B cell (primary cell): ENCODE measurements around the gene SNX32. TPM values are rescaled to one million over a fixed set of nuclear protein-coding genes. Genes with fewer than 3 reads are reported as not detected.

Experiments used
- ATAC-seq: fragments of 200-7000 bp; cut with Tn5 transposase; one replicate; pipeline ENCODE4 v1.10.0; 2021; ENCODE audit warnings: low read depth, mild to moderate bottlenecking, moderate number of reproducible peaks, moderate library complexity
- CTCF ChIA-PET: fragments of 350-600 bp; sonication (Branson Sonifier 250); formaldehyde crosslinking; loops from one replicate; lab custom pipeline; 2021; ENCODE audit warnings: antibody characterized with exemption, inconsistent platforms; lab: Charles Lee
- POLR2A ChIA-PET: fragments of 350-600 bp; sonication (Branson Sonifier 250); formaldehyde crosslinking; loops from one replicate; lab custom pipeline; 2021; ENCODE audit warnings: antibody characterized with exemption; lab: Charles Lee
- DNase-seq: peaks from one replicate; pipeline ENCODE4 v3.0.0; 2013
- H2AFZ ChIP-seq: 2 replicates; pipeline ENCODE4 v1.6.1; 2012; ENCODE audit warnings: mild to moderate bottlenecking, low read depth, low read length; ENCODE audit not compliant: insufficient read depth, poor library complexity, severe bottlenecking
- H3K27ac ChIP-seq, 2 donors: 1 replicate in 1 of 2; 2 replicates in 1 of 2; pipeline ENCODE4 v1.5.1; 2012 to 2013; ENCODE audit warnings: low read length in 2 of 2, mild to moderate bottlenecking in 2 of 2, moderate library complexity in 1 of 2
- H3K27me3 ChIP-seq, 4 experiments: fragments of 200-600 bp in 1 of 4; sonication (generic) in 1 of 4; replicated peaks in 1 of 4; 1 replicate in 2 of 4; 2 replicates in 2 of 4; pipeline versions ENCODE4 v1.6.1 to v1.7.0; 2013 to 2016; ENCODE audit warnings: low read length in 3 of 4, mild to moderate bottlenecking in 2 of 4, mixed read lengths in 1 of 4, moderate library complexity in 1 of 4; ENCODE audit not compliant: insufficient read depth in 4 of 4, control insufficient read depth in 3 of 4; ENCODE audit errors: control extremely low read depth in 1 of 4
- H3K36me3 ChIP-seq, 2 experiments: replicated peaks in 1 of 2; 1 replicate in 1 of 2; 2 replicates in 1 of 2; pipeline versions ENCODE4 v1.6.1 to v1.7.1; 2013; ENCODE audit warnings: low read length in 1 of 2; ENCODE audit not compliant: insufficient read depth in 2 of 2, control insufficient read depth in 1 of 2; ENCODE audit errors: control extremely low read depth in 1 of 2, extremely low read depth in 1 of 2
- H3K4me1 ChIP-seq, 2 donors: fragments of 200-600 bp in 1 of 2; sonication (generic) in 1 of 2; 1 replicate in 1 of 2; 2 replicates in 1 of 2; pipeline versions ENCODE4 v1.5.1 to v1.6.1; 2013 to 2017; ENCODE audit warnings: low read length in 2 of 2; ENCODE audit not compliant: control insufficient read depth in 2 of 2, insufficient read depth in 2 of 2
- H3K4me2 ChIP-seq: replicated peaks from 2 replicates; pipeline ENCODE3; 2012; ENCODE audit warnings: mild to moderate bottlenecking, low read depth, low read length; ENCODE audit not compliant: poor library complexity, severe bottlenecking
- H3K4me3 ChIP-seq, 5 experiments: fragments of 200-600 bp in 1 of 5; sonication (generic) in 1 of 5; 1 replicate in 3 of 5; 2 replicates in 2 of 5; pipeline versions ENCODE4 v1.5.1 to v1.7.0; 2011 to 2016; ENCODE audit warnings: low read length in 4 of 5, mild to moderate bottlenecking in 4 of 5, low read depth in 2 of 5, control low read depth in 1 of 5, moderate library complexity in 1 of 5; ENCODE audit not compliant: insufficient read depth in 1 of 5; ENCODE audit errors: control extremely low read depth in 1 of 5, extremely low read depth in 1 of 5
- H3K79me2 ChIP-seq: fragments of 200-600 bp; sonication (generic); one replicate; pipeline ENCODE4 v1.6.0; 2016; ENCODE audit warnings: low read length; ENCODE audit not compliant: control insufficient read depth, insufficient read depth
- H3K9ac ChIP-seq: fragments of 200-600 bp; sonication (generic); 2 replicates; pipeline ENCODE4 v1.6.1; 2017; ENCODE audit warnings: mild to moderate bottlenecking, low read length, moderate library complexity
- H3K9me3 ChIP-seq, 3 donors: one replicate each; pipeline versions ENCODE4 v1.6.1 to v1.7.1; 2013; ENCODE audit warnings: low read length in 2 of 3; ENCODE audit not compliant: control insufficient read depth in 2 of 3, insufficient read depth in 1 of 3; ENCODE audit errors: control extremely low read depth in 1 of 3
- H4K20me1 ChIP-seq: 2 replicates; pipeline ENCODE4 v1.6.0; 2012; ENCODE audit warnings: mild to moderate bottlenecking, low read length; ENCODE audit not compliant: insufficient read depth, control insufficient read depth, poor library complexity, severe bottlenecking
- H3K27ac Mint-ChIP-seq: one replicate; pipeline ENCODE4 v1.8.0; 2021; ENCODE audit warnings: mixed read lengths
- H3K27me3 Mint-ChIP-seq: one replicate; pipeline ENCODE4 v1.8.0; 2021; ENCODE audit warnings: mixed read lengths
- H3K4me1 Mint-ChIP-seq: one replicate; pipeline ENCODE4 v1.8.0; 2021; ENCODE audit warnings: mixed read lengths
- H3K4me3 Mint-ChIP-seq: one replicate; pipeline ENCODE4 v1.8.0; 2021; ENCODE audit warnings: mixed read lengths
- H3K9me3 Mint-ChIP-seq: one replicate; pipeline ENCODE4 v1.8.0; 2022; ENCODE audit warnings: mixed read lengths; ENCODE audit not compliant: insufficient read depth
- EZH2 ChIP-seq: IDR thresholded peaks from 2 replicates; pipeline ENCODE4 v1.6.1; 2012; ENCODE audit warnings: borderline replicate concordance, low read depth, mild to moderate bottlenecking, moderate library complexity, low read length; ENCODE audit not compliant: insufficient read depth, poor library complexity, severe bottlenecking
- WGBS: methylation state at CpG from one replicate; pipeline ENCODE4 v1.1.5; 2013; ENCODE audit warnings: missing lambda C conversion rate; ENCODE audit not compliant: insufficient coverage; 5-methylcytosine and 5-hydroxymethylcytosine counted together
- intact Hi-C: fragments of 100-400 bp; cut with micrococcal nuclease; formaldehyde crosslinking; loops from one replicate; pipeline ENCODE4 v1.10.0; 2022
- polyA plus RNA-seq: library from polyadenylated mRNA; depleted of rRNA; stranded (reverse); fragments of >200 nt; gene quantifications from 2 replicates; pipeline ENCODE4 v1.2.3, GENCODE V29; 2012
- total RNA-seq, 2 donors: library from RNA; stranded (reverse); fragments of 120-200 nt in 1 of 2; gene quantifications; 1 replicate in 1 of 2; 2 replicates in 1 of 2; pipeline versions ENCODE4 v1.2.3 to v1.2.4, GENCODE V29; 2013 to 2022
- TF ChIP-seq, protein P1 (sequence below): fragments of 200-600 bp; IDR thresholded peaks from one replicate; pipeline ENCODE4 v1.8.0; 2022; ENCODE audit warnings: antibody characterized with exemption, mild to moderate bottlenecking

The SNX32 gene
- total and polyA plus RNA-seq, 2 donors (not counting 1 experiment from before 2014, with no cell fraction given), result 0.57 to 0.89 TPM

GRCh38 chr11:65849366-65849765 is 15.6 kb downstream of the SNX32 start:
- peaks cover 12% of the 10 kb centered on the region for H3K79me2 ChIP-seq
- CTCF ChIA-PET, result interaction anchor here (2.1 to 2.8 kb wide), 2 partner anchors 11 to 36 kb away, joined by 6 to 15 read pairs; partner anchors contain the start of gene MUS81
- 87% methylated on average over 7 of the region's 8 CpGs for WGBS

GRCh38 chr11:65849771-65850216 is 16.0 kb downstream of the SNX32 start:
- CTCF ChIA-PET, result interaction anchor here (0.6 to 2.8 kb wide), 3 partner anchors 11 to 170 kb away, joined by 3 to 15 read pairs (median 6); partner anchors contain the start of gene MUS81
- DNase-seq, result peak; percentile 12

More at GRCh38 chr11:65849366-65849765, 15.6 kb downstream of the SNX32 start:
- Histone ChIP-seq H3K9ac (no peak overlapping the region), H3K27ac (no peak overlapping the region), H3K27me3 (no peaks in the 10 kb centered on the region), H3K4me3 (no peak overlapping the region), H2AFZ (no peak overlapping the region), H3K9me3 (peaks cover 0 to 15% (median 0%) of the 10 kb centered on the region in 3 donors), H3K4me1 (peaks cover 0 to 1% of the 10 kb centered on the region in 2 donors), H3K4me2 (no peak overlapping the region), H3K36me3 (peaks cover 0 to 40% of the 10 kb centered on the region in 2 experiments), H4K20me1 (peaks cover 40% of the 10 kb centered on the region)
- no peak for ATAC-seq
- H3K4me1 Mint-ChIP-seq, result peaks cover 11% of the 10 kb centered on the region
- no peak overlapping the region for H3K4me3 Mint-ChIP-seq
- POLR2A ChIA-PET, result interaction anchor here (1.5 kb wide), 1 partner anchor 16 kb away, joined by 3 read pairs; the partner anchor contains the start of gene SNX32
- TF ChIP-seq, protein P1, sequence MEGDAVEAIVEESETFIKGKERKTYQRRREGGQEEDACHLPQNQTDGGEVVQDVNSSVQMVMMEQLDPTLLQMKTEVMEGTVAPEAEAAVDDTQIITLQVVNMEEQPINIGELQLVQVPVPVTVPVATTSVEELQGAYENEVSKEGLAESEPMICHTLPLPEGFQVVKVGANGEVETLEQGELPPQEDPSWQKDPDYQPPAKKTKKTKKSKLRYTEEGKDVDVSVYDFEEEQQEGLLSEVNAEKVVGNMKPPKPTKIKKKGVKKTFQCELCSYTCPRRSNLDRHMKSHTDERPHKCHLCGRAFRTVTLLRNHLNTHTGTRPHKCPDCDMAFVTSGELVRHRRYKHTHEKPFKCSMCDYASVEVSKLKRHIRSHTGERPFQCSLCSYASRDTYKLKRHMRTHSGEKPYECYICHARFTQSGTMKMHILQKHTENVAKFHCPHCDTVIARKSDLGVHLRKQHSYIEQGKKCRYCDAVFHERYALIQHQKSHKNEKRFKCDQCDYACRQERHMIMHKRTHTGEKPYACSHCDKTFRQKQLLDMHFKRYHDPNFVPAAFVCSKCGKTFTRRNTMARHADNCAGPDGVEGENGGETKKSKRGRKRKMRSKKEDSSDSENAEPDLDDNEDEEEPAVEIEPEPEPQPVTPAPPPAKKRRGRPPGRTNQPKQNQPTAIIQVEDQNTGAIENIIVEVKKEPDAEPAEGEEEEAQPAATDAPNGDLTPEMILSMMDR, result no peak
- TF ChIP-seq EZH2, result no peak
- H3K27me3 Mint-ChIP-seq, result no peaks in the 10 kb centered on the region
- no peak overlapping the region for H3K27ac Mint-ChIP-seq
- no peaks in the 10 kb centered on the region for H3K9me3 Mint-ChIP-seq
- DNase-seq, result peak; percentile 17
- intact Hi-C loops, result no loop called here

More at GRCh38 chr11:65849771-65850216, 16.0 kb downstream of the SNX32 start:
- Histone ChIP-seq H3K4me2 (no peak overlapping the region), H3K9ac (no peak overlapping the region), H3K4me1 (peaks cover 0 to 3% of the 10 kb centered on the region in 2 donors), H3K36me3 (peaks cover 0 to 45% of the 10 kb centered on the region in 2 experiments), H3K27ac (no peak overlapping the region), H3K4me3 (no peak overlapping the region), H2AFZ (no peak overlapping the region), H4K20me1 (peaks cover 44% of the 10 kb centered on the region), H3K9me3 (peaks cover 0 to 15% (median 0%) of the 10 kb centered on the region in 3 donors), H3K27me3 (no peaks in the 10 kb centered on the region), H3K79me2 (peaks cover 16% of the 10 kb centered on the region)
- POLR2A ChIA-PET, result interaction anchor here (1.5 kb wide), 1 partner anchor 16 kb away, joined by 3 read pairs; the partner anchor contains the start of gene SNX32
- Mint-ChIP-seq H3K27me3 (no peaks in the 10 kb centered on the region), H3K4me3 (no peak overlapping the region), H3K27ac (no peak overlapping the region), H3K4me1 (peaks cover 14% of the 10 kb centered on the region), H3K9me3 (no peaks in the 10 kb centered on the region)
- WGBS, result 89% methylated on average over 15 of the region's 16 CpGs
- ATAC-seq, result no peak
- intact Hi-C loops, result no loop called here
- TF ChIP-seq, protein P1, result no peak
- TF ChIP-seq EZH2, result no peak
